ENCODE results near the gene TNPO3.
"Not testable (repeated sequence)": the region's sequence is repeated elsewhere in the genome, so short reads cannot be mapped to it uniquely, and the experiment has no call there.

The TNPO3 gene

DNA sequence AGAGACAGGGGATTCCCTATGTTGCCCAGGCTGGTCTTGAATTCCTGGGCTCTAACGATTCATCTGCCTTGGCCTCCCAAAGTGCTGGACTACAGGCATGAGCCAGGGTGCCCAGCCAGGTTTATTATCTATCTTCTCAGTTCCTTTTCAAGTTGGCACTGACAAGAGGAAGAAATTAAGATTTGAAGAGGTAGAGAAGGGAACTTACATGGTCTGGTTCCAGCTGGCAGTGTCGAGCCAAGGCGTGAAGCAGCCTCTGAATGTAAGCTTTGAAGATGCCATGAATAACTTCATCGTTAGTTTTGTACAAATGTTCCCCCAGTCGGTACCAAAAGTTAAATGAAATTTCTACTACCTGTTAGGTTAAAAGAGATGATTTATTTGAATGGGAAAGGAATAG is 57.7 kb downstream of the TNPO3 start:
- TF ChIP-seq, protein P1, sequence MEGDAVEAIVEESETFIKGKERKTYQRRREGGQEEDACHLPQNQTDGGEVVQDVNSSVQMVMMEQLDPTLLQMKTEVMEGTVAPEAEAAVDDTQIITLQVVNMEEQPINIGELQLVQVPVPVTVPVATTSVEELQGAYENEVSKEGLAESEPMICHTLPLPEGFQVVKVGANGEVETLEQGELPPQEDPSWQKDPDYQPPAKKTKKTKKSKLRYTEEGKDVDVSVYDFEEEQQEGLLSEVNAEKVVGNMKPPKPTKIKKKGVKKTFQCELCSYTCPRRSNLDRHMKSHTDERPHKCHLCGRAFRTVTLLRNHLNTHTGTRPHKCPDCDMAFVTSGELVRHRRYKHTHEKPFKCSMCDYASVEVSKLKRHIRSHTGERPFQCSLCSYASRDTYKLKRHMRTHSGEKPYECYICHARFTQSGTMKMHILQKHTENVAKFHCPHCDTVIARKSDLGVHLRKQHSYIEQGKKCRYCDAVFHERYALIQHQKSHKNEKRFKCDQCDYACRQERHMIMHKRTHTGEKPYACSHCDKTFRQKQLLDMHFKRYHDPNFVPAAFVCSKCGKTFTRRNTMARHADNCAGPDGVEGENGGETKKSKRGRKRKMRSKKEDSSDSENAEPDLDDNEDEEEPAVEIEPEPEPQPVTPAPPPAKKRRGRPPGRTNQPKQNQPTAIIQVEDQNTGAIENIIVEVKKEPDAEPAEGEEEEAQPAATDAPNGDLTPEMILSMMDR (IDR thresholded peaks at IDR 0.05; ENCODE audit: control insufficient read depth, insufficient read depth, low read depth, low read length, missing control alignments): no peak
- no peak for DNase-seq (ENCODE audit: low read depth)
- H3K4me3 ChIP-seq (ENCODE audit: control insufficient read depth, low read depth, low read length): no peak overlapping the region

DNA sequence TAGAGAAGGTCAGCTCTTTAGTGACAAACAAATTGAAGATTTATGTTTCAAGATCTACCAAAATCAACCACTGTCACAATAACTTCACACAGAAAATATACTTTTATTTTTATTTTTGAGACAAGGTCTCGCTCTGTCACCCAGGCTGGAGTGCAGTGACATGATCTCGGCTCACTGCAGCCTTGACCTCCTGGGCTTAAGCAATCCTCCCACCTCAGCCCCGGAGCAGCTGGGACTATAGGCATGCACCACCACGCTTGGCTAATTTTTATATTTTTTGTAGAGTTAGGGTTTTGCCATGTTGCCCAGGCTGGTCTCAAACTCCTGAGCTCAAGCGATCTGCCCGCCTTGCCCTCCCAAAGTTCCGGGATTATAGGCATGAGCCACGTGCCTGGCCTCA is 60.4 kb downstream of the TNPO3 start:
- DNase-seq (ENCODE audit: low read depth): not testable (repeated sequence)

DNA sequence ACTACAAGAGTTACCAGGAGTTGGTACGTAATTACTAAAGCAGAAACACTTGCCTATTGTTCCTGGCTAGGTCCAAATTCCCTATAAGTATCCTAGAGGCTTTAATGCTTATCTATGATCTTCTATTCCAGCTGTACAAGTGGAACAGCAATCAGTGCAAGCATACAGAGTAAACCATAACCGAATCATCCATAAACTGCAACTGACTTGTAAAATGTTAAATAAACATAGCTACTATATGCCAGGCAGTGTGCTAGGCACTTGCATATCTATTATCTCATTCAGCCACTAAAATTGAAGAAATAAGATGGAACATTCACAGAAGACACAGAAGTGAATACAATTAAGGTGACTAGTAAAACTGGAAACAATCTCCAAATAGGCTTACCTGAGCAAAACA is 61.5 kb downstream of the TNPO3 start:
- DNase-seq (ENCODE audit: low read depth): no peak
- TF ChIP-seq, protein P1 (IDR thresholded peaks at IDR 0.05; ENCODE audit: control insufficient read depth, insufficient read depth, low read depth, low read length, missing control alignments): no peak
- no peak overlapping the region for H3K4me3 ChIP-seq (ENCODE audit: control insufficient read depth, low read depth, low read length)

More for the DNA sequence above, 60.4 kb downstream of the TNPO3 start:
- not testable (repeated sequence) for H3K4me3 ChIP-seq (ENCODE audit: control insufficient read depth, low read depth, low read length)

DNA sequence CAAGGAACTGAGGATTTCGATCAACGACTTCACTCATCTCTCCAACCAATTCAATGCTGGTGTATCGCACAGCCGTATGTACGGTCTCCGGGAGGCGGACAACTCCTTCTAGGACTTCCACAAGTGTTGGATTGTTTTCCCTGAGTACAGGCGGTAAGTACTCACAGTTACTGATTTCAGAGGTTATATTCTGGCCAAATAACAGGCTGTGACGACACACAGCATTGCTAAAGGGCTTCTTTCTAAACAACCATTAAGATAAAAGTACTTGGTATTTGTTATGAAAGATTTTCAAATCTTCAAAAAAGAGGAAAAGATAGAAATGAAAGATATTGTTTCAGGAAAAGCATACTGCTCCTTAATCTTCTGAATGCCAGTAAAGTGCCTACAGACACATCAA is 65.0 kb downstream of the TNPO3 start:
- TF ChIP-seq, protein P1 (IDR thresholded peaks at IDR 0.05; ENCODE audit: control insufficient read depth, insufficient read depth, low read depth, low read length, missing control alignments): no peak

DNA sequence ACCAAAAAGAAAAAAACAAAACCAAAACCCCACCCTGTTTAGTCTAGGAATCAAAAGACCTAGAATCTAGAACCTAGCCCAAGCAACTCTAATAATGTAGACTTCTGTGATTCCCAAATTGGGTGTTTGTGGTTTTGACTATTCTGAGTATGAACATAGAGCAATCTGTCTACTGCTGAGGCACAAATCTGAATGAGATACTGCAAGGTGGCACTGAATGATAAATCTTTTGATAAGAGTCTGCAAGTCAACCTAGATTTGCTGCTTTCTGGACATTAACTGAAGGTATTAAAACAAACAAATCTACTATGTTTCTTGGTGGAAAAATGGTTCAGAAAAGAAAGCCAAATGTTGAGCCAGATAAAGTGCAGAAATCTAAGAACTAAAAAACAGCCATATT is 66.5 kb downstream of the TNPO3 start:
- TF ChIP-seq, protein P1 (IDR thresholded peaks at IDR 0.05; ENCODE audit: control insufficient read depth, insufficient read depth, low read depth, low read length, missing control alignments): no peak
- DNase-seq (ENCODE audit: low read depth): no peak
- no peak overlapping the region for H3K4me3 ChIP-seq (ENCODE audit: control insufficient read depth, low read depth, low read length)

More for the DNA sequence above, 65.0 kb downstream of the TNPO3 start:
- no peak for DNase-seq (ENCODE audit: low read depth)
- H3K4me3 ChIP-seq (ENCODE audit: control insufficient read depth, low read depth, low read length): no peak overlapping the region

DNA sequence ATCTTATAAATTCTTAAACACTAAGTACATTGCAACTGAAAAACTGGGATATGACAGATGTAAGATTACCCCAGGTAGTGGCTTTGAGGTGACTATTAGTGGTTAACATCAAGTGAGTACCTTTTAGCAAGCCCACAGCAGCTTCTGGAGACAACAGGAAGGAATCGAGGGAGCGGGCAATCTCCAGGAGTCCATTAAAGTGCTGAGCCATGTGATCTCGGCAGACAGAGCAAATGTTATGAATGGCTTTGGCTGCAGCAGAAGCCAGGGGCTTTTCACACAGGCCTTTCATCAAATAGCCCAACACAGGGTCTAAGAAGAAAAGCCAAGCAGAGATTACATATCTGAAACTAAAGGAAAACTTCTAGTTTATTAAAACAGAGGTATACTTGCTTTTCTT is 68.3 kb downstream of the TNPO3 start:
- TF ChIP-seq, protein P1 (IDR thresholded peaks at IDR 0.05; ENCODE audit: control insufficient read depth, insufficient read depth, low read depth, low read length, missing control alignments): no peak
- DNase-seq (ENCODE audit: low read depth): no peak
- H3K4me3 ChIP-seq (ENCODE audit: control insufficient read depth, low read depth, low read length): no peak overlapping the region

DNA sequence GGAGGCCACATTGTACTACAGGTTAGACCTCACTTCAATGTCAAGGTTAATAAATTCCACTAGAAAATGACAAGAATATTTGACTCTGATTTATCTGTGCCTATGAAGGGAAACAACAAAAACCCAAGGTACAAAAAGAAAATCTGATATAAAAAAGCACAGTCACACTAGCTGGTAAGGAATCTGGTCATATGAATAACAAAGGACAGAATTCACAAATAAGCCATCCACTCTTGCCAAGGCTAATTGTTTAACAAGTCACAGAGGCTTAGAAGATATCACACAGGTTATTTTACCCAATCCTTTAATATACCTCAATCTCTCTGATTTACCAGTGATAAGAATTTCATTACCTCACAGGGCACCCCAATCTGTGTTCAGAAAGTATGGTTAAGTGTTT is 69.3 kb downstream of the TNPO3 start:
- no peak for DNase-seq (ENCODE audit: low read depth)
- TF ChIP-seq, protein P1 (IDR thresholded peaks at IDR 0.05; ENCODE audit: control insufficient read depth, insufficient read depth, low read depth, low read length, missing control alignments): no peak
- H3K4me3 ChIP-seq (ENCODE audit: control insufficient read depth, low read depth, low read length): no peak overlapping the region

All from AG09309 (cell line).